ENCODE data around the gene HMGA1.

DNA sequence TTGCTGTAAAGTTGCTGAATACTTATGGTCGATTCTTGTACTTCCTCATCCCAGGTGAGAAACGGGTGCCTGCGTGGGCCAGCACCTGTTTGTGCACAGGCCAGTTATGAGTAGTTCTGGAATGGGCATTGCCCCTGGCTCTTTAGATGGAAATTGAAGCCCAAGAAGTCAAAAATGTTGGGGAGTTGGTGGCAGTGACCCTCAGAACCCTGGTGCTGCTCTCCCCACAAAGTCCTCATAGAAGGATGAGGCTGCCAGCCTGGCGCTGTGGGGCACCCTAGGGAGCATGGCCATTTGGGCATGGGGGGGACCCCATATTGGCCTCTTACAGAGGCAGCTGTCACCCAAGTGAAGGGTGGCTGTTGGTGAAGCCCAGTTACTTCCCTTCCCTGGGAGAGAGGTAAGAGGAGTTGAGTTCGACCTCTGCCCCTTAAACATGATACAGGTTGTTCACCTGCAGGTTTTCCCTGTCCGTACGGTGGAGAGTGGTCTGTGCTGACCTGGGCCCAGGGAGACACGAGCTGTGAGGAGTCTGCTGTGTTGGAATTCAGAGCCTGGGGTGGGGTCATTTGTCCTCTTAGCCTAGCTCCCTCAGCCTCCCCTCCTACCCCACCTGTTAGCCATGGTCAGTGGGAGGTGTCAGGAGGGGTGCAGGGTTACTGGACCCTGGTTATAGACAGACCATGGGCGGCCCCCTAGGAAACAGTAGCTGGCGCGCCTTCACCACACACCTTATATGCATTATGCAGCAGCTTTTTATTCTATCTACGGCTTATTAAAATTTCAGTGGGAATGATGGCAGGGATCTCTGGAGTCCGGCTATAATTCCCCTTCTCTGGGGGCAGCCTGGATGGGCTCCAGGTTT is 4.9 kb downstream of the HMGA1 start:
- TF ChIP-seq, protein P1, sequence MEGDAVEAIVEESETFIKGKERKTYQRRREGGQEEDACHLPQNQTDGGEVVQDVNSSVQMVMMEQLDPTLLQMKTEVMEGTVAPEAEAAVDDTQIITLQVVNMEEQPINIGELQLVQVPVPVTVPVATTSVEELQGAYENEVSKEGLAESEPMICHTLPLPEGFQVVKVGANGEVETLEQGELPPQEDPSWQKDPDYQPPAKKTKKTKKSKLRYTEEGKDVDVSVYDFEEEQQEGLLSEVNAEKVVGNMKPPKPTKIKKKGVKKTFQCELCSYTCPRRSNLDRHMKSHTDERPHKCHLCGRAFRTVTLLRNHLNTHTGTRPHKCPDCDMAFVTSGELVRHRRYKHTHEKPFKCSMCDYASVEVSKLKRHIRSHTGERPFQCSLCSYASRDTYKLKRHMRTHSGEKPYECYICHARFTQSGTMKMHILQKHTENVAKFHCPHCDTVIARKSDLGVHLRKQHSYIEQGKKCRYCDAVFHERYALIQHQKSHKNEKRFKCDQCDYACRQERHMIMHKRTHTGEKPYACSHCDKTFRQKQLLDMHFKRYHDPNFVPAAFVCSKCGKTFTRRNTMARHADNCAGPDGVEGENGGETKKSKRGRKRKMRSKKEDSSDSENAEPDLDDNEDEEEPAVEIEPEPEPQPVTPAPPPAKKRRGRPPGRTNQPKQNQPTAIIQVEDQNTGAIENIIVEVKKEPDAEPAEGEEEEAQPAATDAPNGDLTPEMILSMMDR (conservative IDR thresholded peaks at IDR 0.05), result no peak
- no peak for TF ChIP-seq ZFX (IDR thresholded peaks at IDR 0.05)

Measured in C4-2B (cell line).